ENCODE results near the gene PNPT1. TPM values are rescaled to one million over a fixed set of nuclear protein-coding genes. Genes with fewer than 3 reads are reported as not detected.

PNPT1 gene
- total RNA-seq, 1 experiment from 2014 or later: 33.4 TPM

DNA sequence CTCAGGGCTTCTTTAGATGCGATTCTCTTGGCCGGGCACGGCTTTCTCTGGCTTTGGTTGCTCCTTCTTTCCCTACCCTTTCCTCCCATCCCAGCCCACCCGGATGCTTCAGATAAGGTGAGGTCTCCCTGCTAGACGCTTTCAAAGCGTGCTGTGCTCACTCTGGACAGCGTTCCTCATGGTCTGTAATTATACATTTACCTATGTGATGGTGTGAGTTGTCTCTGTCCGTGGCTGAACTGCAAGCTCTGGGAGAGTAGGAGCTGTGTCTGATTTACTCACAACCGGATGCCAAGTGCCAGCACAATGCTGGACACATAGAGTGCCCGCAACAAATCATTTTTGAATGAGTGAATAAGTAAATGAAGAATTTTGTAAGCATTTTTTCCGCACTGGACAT, 26.8 kb upstream of the PNPT1 start:
- no peaks in the 10 kb centered on the region for H3K79me1 ChIP-seq (ENCODE audit: insufficient read depth, low read depth, low read length, poor library complexity, severe bottlenecking)
- H3K27ac ChIP-seq (ENCODE audit: insufficient read length, low read depth, low read length): no peak overlapping the region
- H3K4ac ChIP-seq (ENCODE audit: low read depth, low read length): no peak overlapping the region
- H4K8ac ChIP-seq (replicated peaks; ENCODE audit: insufficient read length, low read depth, low read length): no peak overlapping the region
- no peak overlapping the region for H2BK120ac ChIP-seq (ENCODE audit: low read depth, low read length, poor library complexity, severe bottlenecking)
- no peaks in the 10 kb centered on the region for H4K20me1 ChIP-seq (ENCODE audit: control insufficient read depth, insufficient read depth, insufficient read length)
- no peak for DNase-seq
- no peak overlapping the region for H3K9ac ChIP-seq (ENCODE audit: extremely low read depth, insufficient read length, low read length)
- no peak overlapping the region for H2BK15ac ChIP-seq (ENCODE audit: low read depth, low read length)
- 100% methylated on average over 1 of the region's 11 CpGs for WGBS (ENCODE audit: extremely low coverage, insufficient read length, low lambda C conversion rate)
- Mint-ChIP-seq H3K27me3 (ENCODE audit: low read depth) (no peaks in the 10 kb centered on the region; the same call in none of the 2 replicates), H3K36me3 (ENCODE audit: insufficient read depth in 1 of 3, low read depth in 3 of 3) (no peaks in the 10 kb centered on the region), H3K4me1 (peaks cover 13 to 23% of the 10 kb centered on the region in 2 experiments), H3K9me3 (no peaks in the 10 kb centered on the region), H3K27ac (no peak overlapping the region), H3K4me3 (no peak overlapping the region)
- no peaks in the 10 kb centered on the region for H3K23me2 ChIP-seq (ENCODE audit: insufficient read length, low read depth, low read length, poor library complexity, severe bottlenecking)
- no peak overlapping the region for H3K56ac ChIP-seq (ENCODE audit: insufficient read length, low read depth, low read length)
- H3K18ac ChIP-seq (ENCODE audit: insufficient read length, low read depth, low read length): no peak overlapping the region
- no peaks in the 10 kb centered on the region for H3K9me3 ChIP-seq (ENCODE audit: control insufficient read depth, low read depth, low read length)
- H2BK5ac ChIP-seq (ENCODE audit: insufficient read length, low read length): no peak overlapping the region
- no peak overlapping the region for H2BK20ac ChIP-seq (ENCODE audit: low read depth, low read length, poor library complexity, severe bottlenecking)
- no peak overlapping the region for H3T11ph ChIP-seq (ENCODE audit: low read length)
- H3K14ac ChIP-seq (ENCODE audit: insufficient read depth, low read length): no peak overlapping the region
- no peaks in the 10 kb centered on the region; the same call in 1 of the 2 replicates for H3K4me1 ChIP-seq (ENCODE audit: insufficient read depth, low read length)
- H4K91ac ChIP-seq (ENCODE audit: insufficient read length, low read depth, low read length): no peak overlapping the region
- no peaks in the 10 kb centered on the region for H3K27me3 ChIP-seq (ENCODE audit: insufficient read depth, low read length)
- no peak overlapping the region for H4K5ac ChIP-seq (ENCODE audit: insufficient read length, low read depth, low read length)
- TF ChIP-seq, protein P1, sequence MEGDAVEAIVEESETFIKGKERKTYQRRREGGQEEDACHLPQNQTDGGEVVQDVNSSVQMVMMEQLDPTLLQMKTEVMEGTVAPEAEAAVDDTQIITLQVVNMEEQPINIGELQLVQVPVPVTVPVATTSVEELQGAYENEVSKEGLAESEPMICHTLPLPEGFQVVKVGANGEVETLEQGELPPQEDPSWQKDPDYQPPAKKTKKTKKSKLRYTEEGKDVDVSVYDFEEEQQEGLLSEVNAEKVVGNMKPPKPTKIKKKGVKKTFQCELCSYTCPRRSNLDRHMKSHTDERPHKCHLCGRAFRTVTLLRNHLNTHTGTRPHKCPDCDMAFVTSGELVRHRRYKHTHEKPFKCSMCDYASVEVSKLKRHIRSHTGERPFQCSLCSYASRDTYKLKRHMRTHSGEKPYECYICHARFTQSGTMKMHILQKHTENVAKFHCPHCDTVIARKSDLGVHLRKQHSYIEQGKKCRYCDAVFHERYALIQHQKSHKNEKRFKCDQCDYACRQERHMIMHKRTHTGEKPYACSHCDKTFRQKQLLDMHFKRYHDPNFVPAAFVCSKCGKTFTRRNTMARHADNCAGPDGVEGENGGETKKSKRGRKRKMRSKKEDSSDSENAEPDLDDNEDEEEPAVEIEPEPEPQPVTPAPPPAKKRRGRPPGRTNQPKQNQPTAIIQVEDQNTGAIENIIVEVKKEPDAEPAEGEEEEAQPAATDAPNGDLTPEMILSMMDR (conservative IDR thresholded peaks at IDR 0.05): no peak
- H2AK5ac ChIP-seq (ENCODE audit: insufficient read length, low read length): no peak overlapping the region
- no peak overlapping the region for H2AFZ ChIP-seq (ENCODE audit: low read length)
- no peak overlapping the region for H3K4me2 ChIP-seq (ENCODE audit: insufficient read depth, insufficient read length, low read length)
- no peak overlapping the region for H2BK12ac ChIP-seq (ENCODE audit: insufficient read length, low read depth, low read length)
- no peak overlapping the region for H3K23ac ChIP-seq (ENCODE audit: insufficient read length, low read depth, low read length)
- no peaks in the 10 kb centered on the region for H3K79me2 ChIP-seq (ENCODE audit: insufficient read depth, low read length)

Measured in H9 (cell line).